ENCODE data around the gene CREB3L2. TPM values are rescaled to one million over a fixed set of nuclear protein-coding genes. Genes with fewer than 3 reads are reported as not detected.

CREB3L2 gene
- total and polyA plus RNA-seq, 2 of the 4 experiments (the other 2 are of a cell fraction), result 42.3 to 57.9 TPM

GRCh38 chr7:137935884-137936508, 65.9 kb downstream of the CREB3L2 start (continued):
- TF ChIP-seq CTCF (conservative IDR thresholded peaks at IDR 0.05; ENCODE audit: low read depth, low read length), result no peak
